Suprapubic skin (tissue), 3 donors: ENCODE results near the gene DNAJC25.

Experiments
- CTCF ChIP-seq, 2 donors: fragments of 200-600 bp in 1 of 2; fragments of 450-650 bp in 1 of 2; sonication (generic) in 1 of 2; IDR thresholded peaks; one replicate each; pipeline ENCODE4 v1.5.1; 2016 to 2019; ENCODE audit warnings: antibody characterized with exemption in 2 of 2, mild to moderate bottlenecking in 1 of 2, moderate library complexity in 1 of 2
- EP300 ChIP-seq: sonication (generic); formaldehyde crosslinking; IDR thresholded peaks from one replicate; pipeline ENCODE4 v1.6.1; 2017; ENCODE audit warnings: antibody characterized with exemption
- POLR2A ChIP-seq, 2 donors: fragments of 450-650 bp; IDR thresholded peaks; one replicate each; pipeline ENCODE4 v1.6.1; 2017; ENCODE audit warnings: antibody characterized with exemption in 2 of 2, mild to moderate bottlenecking in 2 of 2, moderate library complexity in 2 of 2

- no peak for TF ChIP-seq POLR2A (IDR thresholded peaks at IDR 0.05)
- no peak for TF ChIP-seq CTCF (IDR thresholded peaks at IDR 0.05)
- TF ChIP-seq EP300 = no peak
These were observed 25.9 kb downstream of the DNAJC25 start for GRCh38 chr9:111657051-111657450.
